GM13977 (cell line): ENCODE measurements around the gene KRT72.

Experiments
- DNase-seq: peaks from one replicate; pipeline ENCODE4 v3.0.0; 2012; ENCODE audit warnings: low spot score
- in situ Hi-C: fragments of 300-500 bp; cut with MboI; formaldehyde crosslinking; loops from one replicate; pipeline ENCODE4 v1.12.0; 2022; ENCODE audit warnings: low sequenced_read_pairs, low pct_unique_long_range_greater_than_20kb, mixed read lengths, inconsistent platforms; ENCODE audit not compliant: unreplicated experiment
- TF ChIP-seq, protein P1 (sequence below): IDR thresholded peaks from 2 replicates; pipeline ENCODE4 v1.5.1; 2012; ENCODE audit warnings: mild to moderate bottlenecking, control low read depth; ENCODE audit not compliant: insufficient read depth; ENCODE audit errors: extremely low read depth, missing control alignments

KRT72 gene

DNA sequence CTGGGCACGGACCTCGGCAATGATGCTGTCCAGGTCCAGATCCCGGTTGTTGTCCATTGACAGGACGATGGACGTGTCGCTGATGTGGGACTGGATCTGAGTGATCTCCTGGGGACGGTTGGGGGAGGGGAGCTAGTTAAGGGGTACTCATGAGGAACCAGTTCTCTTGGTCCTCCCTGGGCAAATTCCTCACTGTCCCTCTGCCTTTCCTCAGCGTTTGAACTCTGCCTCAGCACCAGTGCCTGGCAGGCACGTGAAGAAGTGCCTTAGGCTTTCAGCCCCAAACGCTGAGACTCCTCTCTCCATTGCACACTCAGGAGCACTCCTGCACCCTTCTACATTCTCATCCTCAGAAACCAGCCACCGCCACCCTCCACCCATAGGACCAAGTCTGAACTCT lies 9.7 kb downstream of the KRT72 start:
- DNase-seq, result no peak
- in situ Hi-C loops, result loop anchor here (25.0 kb wide), 1 partner anchor 396 kb away; no protein-coding TSS in a partner anchor
- TF ChIP-seq, protein P1, sequence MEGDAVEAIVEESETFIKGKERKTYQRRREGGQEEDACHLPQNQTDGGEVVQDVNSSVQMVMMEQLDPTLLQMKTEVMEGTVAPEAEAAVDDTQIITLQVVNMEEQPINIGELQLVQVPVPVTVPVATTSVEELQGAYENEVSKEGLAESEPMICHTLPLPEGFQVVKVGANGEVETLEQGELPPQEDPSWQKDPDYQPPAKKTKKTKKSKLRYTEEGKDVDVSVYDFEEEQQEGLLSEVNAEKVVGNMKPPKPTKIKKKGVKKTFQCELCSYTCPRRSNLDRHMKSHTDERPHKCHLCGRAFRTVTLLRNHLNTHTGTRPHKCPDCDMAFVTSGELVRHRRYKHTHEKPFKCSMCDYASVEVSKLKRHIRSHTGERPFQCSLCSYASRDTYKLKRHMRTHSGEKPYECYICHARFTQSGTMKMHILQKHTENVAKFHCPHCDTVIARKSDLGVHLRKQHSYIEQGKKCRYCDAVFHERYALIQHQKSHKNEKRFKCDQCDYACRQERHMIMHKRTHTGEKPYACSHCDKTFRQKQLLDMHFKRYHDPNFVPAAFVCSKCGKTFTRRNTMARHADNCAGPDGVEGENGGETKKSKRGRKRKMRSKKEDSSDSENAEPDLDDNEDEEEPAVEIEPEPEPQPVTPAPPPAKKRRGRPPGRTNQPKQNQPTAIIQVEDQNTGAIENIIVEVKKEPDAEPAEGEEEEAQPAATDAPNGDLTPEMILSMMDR, result no peak

DNA sequence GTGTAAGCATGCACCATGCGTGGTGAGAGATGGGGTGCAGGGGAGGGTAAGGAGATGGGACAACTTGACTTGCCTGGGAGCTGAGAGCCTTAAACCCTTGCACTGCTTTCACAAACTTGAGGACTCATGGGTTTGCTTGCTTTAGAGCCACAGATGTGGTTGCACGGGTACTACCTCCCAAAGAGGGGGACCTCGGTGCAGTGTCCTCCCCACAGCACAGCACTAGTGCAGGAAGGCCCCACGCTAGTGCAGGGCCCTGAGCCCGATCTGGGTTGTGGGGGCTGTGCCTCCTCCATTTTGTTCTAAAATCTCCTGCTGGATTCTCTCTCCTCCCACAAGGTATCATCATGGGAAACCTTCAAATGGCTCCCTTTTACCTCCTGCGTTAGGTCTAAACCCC lies 11.2 kb downstream of the KRT72 start:
- TF ChIP-seq, protein P1, result no peak
- in situ Hi-C loops, result loop anchor here (25.0 kb wide), 1 partner anchor 397 kb away; no protein-coding TSS in a partner anchor
- DNase-seq, result no peak

DNA sequence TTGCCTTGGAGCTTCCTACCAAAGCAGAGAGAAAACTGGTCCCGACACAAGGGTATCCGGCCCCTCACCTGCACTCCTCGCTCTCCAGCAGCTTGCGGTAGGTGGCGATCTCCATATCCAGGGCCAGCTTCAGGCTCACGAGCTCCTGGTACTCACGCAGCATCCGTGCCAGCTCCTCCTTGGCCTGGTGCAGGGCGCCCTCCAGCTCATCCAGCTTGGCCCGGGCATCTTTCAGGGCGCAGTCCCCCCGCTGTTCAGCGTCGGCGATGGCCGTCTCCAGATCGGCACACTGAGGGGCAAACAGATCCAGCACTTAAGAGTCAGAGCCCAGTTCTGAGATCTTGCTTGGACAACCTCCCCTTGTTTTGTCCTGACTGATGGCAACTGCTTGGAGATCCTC lies 13.7 kb downstream of the KRT72 start:
- TF ChIP-seq, protein P1, result no peak
- in situ Hi-C loops, result loop anchor here (25.0 kb wide), 1 partner anchor 400 kb away; no protein-coding TSS in a partner anchor

DNA sequence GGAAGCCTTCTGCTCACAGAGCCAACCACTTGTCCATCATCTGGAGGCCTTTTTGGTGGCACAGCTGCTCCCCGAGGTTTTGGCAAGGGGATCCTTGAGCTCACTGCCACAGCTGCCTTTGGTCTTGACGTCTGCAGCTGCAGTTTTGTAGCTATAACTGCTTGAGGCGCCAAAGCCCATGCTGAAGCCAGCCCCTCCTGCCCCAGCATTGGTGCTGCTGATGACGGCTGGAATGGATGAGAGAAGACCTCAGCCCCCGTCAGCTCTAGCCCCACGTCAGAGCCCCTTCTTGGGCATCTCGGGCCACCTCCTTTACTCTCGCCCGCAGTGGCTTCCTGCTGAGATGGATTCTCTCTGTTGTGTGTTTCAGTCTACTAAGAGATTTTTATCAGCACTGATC lies 15.3 kb downstream of the KRT72 start:
- TF ChIP-seq, protein P1, result no peak
- in situ Hi-C loops, result loop anchor here (25.0 kb wide), 1 partner anchor 401 kb away; no protein-coding TSS in a partner anchor
- DNase-seq, result no peak

More for the DNA sequence above, 13.7 kb downstream of the KRT72 start:
- no peak for DNase-seq

DNA sequence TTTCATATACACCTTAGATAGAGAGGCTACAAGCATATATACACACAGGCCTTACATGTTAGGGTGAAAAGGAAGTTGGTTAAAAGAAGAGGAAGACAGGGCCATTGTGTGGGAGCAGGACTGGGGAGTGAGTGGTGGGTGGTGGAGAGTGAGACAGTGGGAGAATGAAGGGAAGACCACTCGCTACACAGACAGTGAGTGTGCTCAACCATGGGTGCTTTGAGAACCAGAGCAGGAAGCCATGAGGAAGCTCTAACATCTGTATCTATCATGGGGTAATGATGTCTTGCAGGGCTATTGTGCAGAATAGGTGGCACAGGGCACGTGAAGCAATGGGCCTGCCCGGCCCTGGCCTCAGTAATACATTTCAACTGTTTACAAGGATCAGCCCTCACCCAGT lies 16.2 kb downstream of the KRT72 start:
- DNase-seq, result no peak
- in situ Hi-C loops, result loop anchor here (25.0 kb wide), 1 partner anchor 402 kb away; no protein-coding TSS in a partner anchor

DNA sequence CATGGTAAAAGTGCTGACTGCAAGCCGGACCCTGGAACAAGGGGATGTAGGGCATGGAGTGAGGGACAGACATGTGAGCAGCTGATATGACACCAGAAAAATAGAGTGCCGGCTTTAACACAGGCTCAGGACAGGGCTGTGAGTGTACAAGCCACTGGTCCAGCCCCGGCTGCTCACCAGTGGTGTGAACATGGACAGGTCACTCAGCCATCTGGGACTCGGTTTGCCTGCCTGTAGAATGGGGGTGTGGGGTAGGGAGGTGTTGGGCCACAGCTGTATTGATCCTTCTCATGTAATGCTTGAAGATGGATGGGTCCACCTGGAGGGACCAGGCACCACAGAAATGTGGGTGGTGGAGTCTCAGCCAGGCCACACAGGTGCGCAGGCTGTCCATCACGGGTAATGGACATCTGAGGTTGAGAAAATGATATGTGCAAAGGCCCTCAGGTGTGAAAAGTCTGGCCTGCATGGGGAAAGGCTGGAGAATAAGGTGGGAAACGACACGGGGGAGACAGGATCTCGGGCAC lies 17.0 kb downstream of the KRT72 start:
- TF ChIP-seq, protein P1, result no peak
- no peak for DNase-seq
- in situ Hi-C loops, result loop anchor here (25.0 kb wide), 1 partner anchor 403 kb away; no protein-coding TSS in a partner anchor

More for the DNA sequence above, 16.2 kb downstream of the KRT72 start:
- TF ChIP-seq, protein P1, result no peak
